DMS53 (cell line): ENCODE results near the gene CD200.

ENCODE experiments used
- DNase-seq: peaks from one replicate; lab custom pipeline; 2025; lab: John Stamatoyannopoulos, UW

The CD200 gene

GRCh38 chr3:112333002-112333380 lies at the start of gene CD200:
Gene CD200, plus strand, starts transcription at chr3:112333156. Its CDS starts 57 bp downstream, at chr3:112333213.
- peak; percentile 70 for DNase-seq

- DNase-seq, result no peak
These were observed 43.9 kb upstream of the CD200 start for GRCh38 chr3:112289011-112289410.

GRCh38 chr3:112293368-112294321 lies 39.3 kb upstream of the CD200 start, which contains the start of gene SLC9C1:
Gene SLC9C1, minus strand, starts transcription at chr3:112294216. Its CDS starts 7,425 bp downstream, at chr3:112286791.
- DNase-seq, result peak; percentile 81

- no peak for DNase-seq
These were observed 35.2 kb upstream of the CD200 start for GRCh38 chr3:112297714-112298113.

GRCh38 chr3:112298781-112299180 lies 34.2 kb upstream of the CD200 start:
- no peak for DNase-seq

GRCh38 chr3:112302150-112302830 lies 30.7 kb upstream of the CD200 start:
- peak; percentile 3 for DNase-seq

- DNase-seq, result no peak
These were observed 29.8 kb upstream of the CD200 start for GRCh38 chr3:112302881-112303763.

- DNase-seq, result no peak
These were observed 29.1 kb upstream of the CD200 start for GRCh38 chr3:112303764-112304325.

- peak; percentile 8 for DNase-seq
These were observed 28.3 kb upstream of the CD200 start for GRCh38 chr3:112304611-112305010.

- DNase-seq, result no peak
These were observed 26.1 kb upstream of the CD200 start for GRCh38 chr3:112306825-112307224.

GRCh38 chr3:112307557-112307956 lies 25.4 kb upstream of the CD200 start:
- peak; percentile 42 for DNase-seq

GRCh38 chr3:112308151-112308911 lies 24.6 kb upstream of the CD200 start:
- DNase-seq, result peak; percentile 97

- no peak for DNase-seq
These were observed 18.3 kb upstream of the CD200 start for GRCh38 chr3:112314649-112315048.

- no peak for DNase-seq
These were observed 17.2 kb upstream of the CD200 start for GRCh38 chr3:112315791-112316190.

- DNase-seq, result no peak
These were observed 13.3 kb upstream of the CD200 start for GRCh38 chr3:112319516-112320276.

GRCh38 chr3:112320691-112321090 lies 12.3 kb upstream of the CD200 start:
- DNase-seq, result no peak

- no peak for DNase-seq
These were observed 10.9 kb upstream of the CD200 start for GRCh38 chr3:112321867-112322652.

GRCh38 chr3:112327371-112327951 lies 5.5 kb upstream of the CD200 start:
- DNase-seq, result peak; percentile 81

GRCh38 chr3:112331851-112332250 lies 1.1 kb upstream of the CD200 start:
- no peak for DNase-seq
